Neural cell (in vitro differentiated cells): ENCODE data around the gene LRRC49. TPM values are rescaled to one million over a fixed set of nuclear protein-coding genes. Genes with fewer than 3 reads are reported as not detected.

ENCODE experiments used
- H2AFZ ChIP-seq: fragments of 200-600, 300-800 bp; sonication (generic), shearing (Covaris generic); 2 replicates; pipeline ENCODE4 v1.6.0; 2014; ENCODE audit warnings: low read depth, mild to moderate bottlenecking, antibody characterized with exemption, low read length, moderate library complexity
- H3F3A ChIP-seq: fragments of 200-600 bp; shearing (Covaris generic); 2 replicates; pipeline ENCODE4 v1.6.1; 2016; ENCODE audit warnings: mild to moderate bottlenecking, moderate library complexity, mixed read lengths, antibody characterized with exemption, low read length; ENCODE audit not compliant: insufficient read depth, poor library complexity, severe bottlenecking
- H3K27ac ChIP-seq: fragments of 200-600, 300-800 bp; sonication (generic), shearing (Covaris generic); 2 replicates; pipeline ENCODE4 v1.5.1; 2014; ENCODE audit warnings: mild to moderate bottlenecking, low read length, moderate library complexity
- H3K27me3 ChIP-seq: fragments of 300-800, 200-600 bp; sonication (generic), shearing (Covaris generic); 2 replicates; pipeline ENCODE4 v1.6.0; 2014; ENCODE audit warnings: mild to moderate bottlenecking, low read depth, low read length, moderate library complexity; ENCODE audit not compliant: insufficient read depth
- H3K36me3 ChIP-seq: fragments of 300-800, 200-600 bp; sonication (generic), shearing (Covaris generic); 2 replicates; pipeline ENCODE4 v1.5.1; 2014; ENCODE audit warnings: mild to moderate bottlenecking, antibody characterized with exemption, low read length, moderate library complexity; ENCODE audit not compliant: insufficient read depth
- H3K4me2 ChIP-seq: fragments of 300-800, 200-600 bp; sonication (generic), shearing (Covaris generic); 2 replicates; pipeline ENCODE4 v1.6.0; 2014; ENCODE audit warnings: mild to moderate bottlenecking, low read length
- H3K4me3 ChIP-seq: fragments of 300-800, 200-600 bp; sonication (generic), shearing (Covaris generic); 2 replicates; pipeline ENCODE4 v1.5.1; 2014; ENCODE audit warnings: mild to moderate bottlenecking, low read length, moderate library complexity
- H3K79me2 ChIP-seq: fragments of 200-600 bp; shearing (Covaris generic); replicated peaks from 2 replicates; pipeline ENCODE4 v1.6.0; 2014; ENCODE audit warnings: mild to moderate bottlenecking, low read length, moderate library complexity; ENCODE audit not compliant: insufficient read depth
- H3K9ac ChIP-seq: fragments of 300-800, 200-600 bp; sonication (generic), shearing (Covaris generic); 2 replicates; pipeline ENCODE4 v1.6.1; 2016; ENCODE audit warnings: mild to moderate bottlenecking, low read length, mixed read lengths
- H3K9me2 ChIP-seq: fragments of 200-600 bp; shearing (Covaris generic); 2 replicates; pipeline ENCODE4 v1.6.1; 2016; ENCODE audit warnings: mild to moderate bottlenecking, low read length, mixed read lengths; ENCODE audit not compliant: insufficient read depth
- H3K9me3 ChIP-seq: fragments of 200-600, 300-800 bp; sonication (generic), shearing (Covaris generic); 2 replicates; pipeline ENCODE4 v1.6.1; 2016; ENCODE audit warnings: mild to moderate bottlenecking, mixed run types, low read length, moderate library complexity, mixed read lengths
- H4K20me1 ChIP-seq: fragments of 200-600 bp; shearing (Covaris generic); 2 replicates; pipeline ENCODE4 v1.6.1; 2016; ENCODE audit warnings: mild to moderate bottlenecking, mixed run types; ENCODE audit not compliant: insufficient read depth
- CTCF ChIP-seq: fragments of 450-650 bp; IDR thresholded peaks from 2 replicates; pipeline ENCODE4 v1.5.1; 2014; ENCODE audit warnings: antibody characterized with exemption, mild to moderate bottlenecking, moderate library complexity; ENCODE audit not compliant: poor library complexity, severe bottlenecking
- EP300 ChIP-seq: fragments of 450-650 bp; conservative IDR thresholded peaks from 2 replicates; pipeline ENCODE4 v1.6.1; 2014; ENCODE audit warnings: antibody characterized with exemption, mild to moderate bottlenecking, moderate library complexity; ENCODE audit not compliant: poor library complexity, severe bottlenecking
- EZH2 ChIP-seq: fragments of 200-600, 300-800 bp; shearing (Covaris generic), sonication (generic); IDR thresholded peaks from 2 replicates; pipeline ENCODE4 v1.6.1; 2014; ENCODE audit warnings: antibody characterized with exemption, low read length, borderline replicate concordance, mild to moderate bottlenecking; ENCODE audit not compliant: insufficient read depth, poor library complexity, severe bottlenecking
- MXI1 ChIP-seq: fragments of 450-650 bp; conservative IDR thresholded peaks from 2 replicates; pipeline ENCODE4 v1.6.1; 2014; ENCODE audit warnings: antibody characterized with exemption, mild to moderate bottlenecking; ENCODE audit not compliant: poor library complexity, severe bottlenecking
- POLR2AphosphoS5 ChIP-seq: IDR thresholded peaks from 2 replicates; pipeline ENCODE4 v1.6.1; 2012
- RAD21 ChIP-seq: fragments of 450-650 bp; conservative IDR thresholded peaks from 2 replicates; pipeline ENCODE4 v1.6.1; 2014; ENCODE audit warnings: antibody characterized with exemption, mild to moderate bottlenecking, moderate library complexity
- REST ChIP-seq: IDR thresholded peaks from 2 replicates; pipeline ENCODE4 v1.6.1; 2012; ENCODE audit warnings: borderline replicate concordance
- SMC3 ChIP-seq: fragments of 450-650 bp; conservative IDR thresholded peaks from 2 replicates; pipeline ENCODE4 v1.6.1; 2014; ENCODE audit warnings: antibody characterized with exemption, mild to moderate bottlenecking, moderate library complexity; ENCODE audit not compliant: poor library complexity
- TAF1 ChIP-seq: IDR thresholded peaks from 2 replicates; pipeline ENCODE4 v1.6.1; 2012; ENCODE audit warnings: low read depth
- polyA plus RNA-seq: library from polyadenylated mRNA; depleted of rRNA; stranded (reverse); fragments of >200 nt; gene quantifications from 2 replicates; pipeline ENCODE4 v1.2.3, GENCODE V29; 2014

LRRC49 gene
- polyA plus RNA-seq, 1 donor from 2014 or later = 141 TPM

GRCh38 chr15:70947351-70948335 lies 55.0 kb downstream of the LRRC49 start:
- Histone ChIP-seq H3F3A (no peaks in the 10 kb centered on the region), H3K4me2 (peak overlapping the region; percentile 39), H3K79me2 (peaks cover 13% of the 10 kb centered on the region), H3K9me3 (peaks cover 7% of the 10 kb centered on the region), H3K9ac (peak overlapping the region; percentile 10), H2AFZ (no peak overlapping the region), H4K20me1 (no peaks in the 10 kb centered on the region), H3K4me3 (peak overlapping the region; percentile 27), H3K27ac (peak overlapping the region; percentile 61), H3K36me3 (no peaks in the 10 kb centered on the region), H3K27me3 (no peaks in the 10 kb centered on the region), H3K9me2 (no peaks in the 10 kb centered on the region)
- TF ChIP-seq EZH2 (no peak), REST (peak; percentile 55), TAF1 (no peak), EP300 (peak; percentile 65), SMC3 (no peak), MXI1 (no peak), RAD21 (no peak), CTCF (no peak), POLR2AphosphoS5 (peak; percentile 10)

GRCh38 chr15:70950953-70951352 lies 58.3 kb downstream of the LRRC49 start:
- H3K9me2 ChIP-seq = no peaks in the 10 kb centered on the region
- H3K36me3 ChIP-seq = no peaks in the 10 kb centered on the region
- peaks cover 13% of the 10 kb centered on the region for H3K79me2 ChIP-seq
- no peak for TF ChIP-seq CTCF
- TF ChIP-seq REST = no peak
- no peak for TF ChIP-seq RAD21
- TF ChIP-seq EP300 = no peak
- no peak for TF ChIP-seq TAF1
- TF ChIP-seq POLR2AphosphoS5 = no peak
- TF ChIP-seq MXI1 = no peak
- no peak for TF ChIP-seq SMC3
- TF ChIP-seq EZH2 = no peak
- H3K4me3 ChIP-seq = no peak overlapping the region
- H3K9ac ChIP-seq = no peak overlapping the region
- no peaks in the 10 kb centered on the region for H3K27me3 ChIP-seq
- H3K4me2 ChIP-seq = no peak overlapping the region
- no peak overlapping the region for H3K27ac ChIP-seq
- H3F3A ChIP-seq = no peaks in the 10 kb centered on the region
- peaks cover 7% of the 10 kb centered on the region for H3K9me3 ChIP-seq
- H4K20me1 ChIP-seq = no peaks in the 10 kb centered on the region
- no peak overlapping the region for H2AFZ ChIP-seq
